Transverse colon (tissue), 4 donors: ENCODE measurements around the gene FAM13A.

ENCODE experiments used
- CTCF ChIP-seq, 5 experiments: fragments of 200-600 bp in 3 of 5; fragments of 450-650 bp in 2 of 5; sonication (generic) in 3 of 5; IDR thresholded peaks; 1 replicate in 2 of 5; 2 replicates in 3 of 5; pipeline ENCODE4 v1.5.1; 2016 to 2017; ENCODE audit warnings: antibody characterized with exemption in 5 of 5, inconsistent platforms in 3 of 5, mild to moderate bottlenecking in 2 of 5, moderate library complexity in 1 of 5
- POLR2A ChIP-seq: fragments of 450-650 bp; IDR thresholded peaks from one replicate; pipeline ENCODE4 v1.6.1; 2016; ENCODE audit warnings: antibody characterized with exemption, mild to moderate bottlenecking, moderate library complexity
- POLR2AphosphoS5 ChIP-seq, 3 donors: sonication (generic); formaldehyde crosslinking; IDR thresholded peaks; one replicate each; pipeline ENCODE4 v1.6.1; 2016; ENCODE audit warnings: antibody characterized with exemption in 3 of 3

GRCh38 chr4:88939697-88940096 lies 117.3 kb downstream of the FAM13A start:
- TF ChIP-seq POLR2A: no peak
- no peak for TF ChIP-seq POLR2AphosphoS5 (IDR thresholded peaks at IDR 0.05)
- no peak for TF ChIP-seq CTCF (IDR thresholded peaks at IDR 0.05)
